ENCODE results near the gene EXO5. TPM values are rescaled to one million over a fixed set of nuclear protein-coding genes. Genes with fewer than 3 reads are reported as not detected.

The EXO5 gene
- total RNA-seq, 1 donor from 2014 or later: 17.2 TPM

- Mint-ChIP-seq H3K4me1 (peaks cover 6% of the 10 kb centered on the region), H3K27me3 (peaks cover 2% of the 10 kb centered on the region), H3K9me3 (peaks cover 21% of the 10 kb centered on the region), H3K36me3 (ENCODE audit: low read depth) (no peaks in the 10 kb centered on the region), H3K4me3 (no peak overlapping the region), H3K27ac (no peak overlapping the region)
- intact Hi-C loops (cut with micrococcal nuclease): no loop called here
- DNase-seq: no peak
Measured at GRCh38 chr1:40564506-40564905, 55.9 kb downstream of the EXO5 start.

- no peak for DNase-seq
- H3K9me3 Mint-ChIP-seq: peaks cover 21% of the 10 kb centered on the region
- no peaks in the 10 kb centered on the region for H3K36me3 Mint-ChIP-seq (ENCODE audit: low read depth)
- peaks cover 2% of the 10 kb centered on the region for H3K27me3 Mint-ChIP-seq
- intact Hi-C loops (cut with micrococcal nuclease): no loop called here
- no peak overlapping the region for H3K27ac Mint-ChIP-seq
- peaks cover 6% of the 10 kb centered on the region for H3K4me1 Mint-ChIP-seq
- H3K4me3 Mint-ChIP-seq: no peak overlapping the region
Measured at GRCh38 chr1:40564913-40565312, 56.3 kb downstream of the EXO5 start.

Other genes starting within 250 kb of the EXO5 start
- gene COL9A2, start 191.5 kb upstream of the EXO5 start, total RNA-seq: 14.5 and 14.6 TPM in 2 replicates
- gene SMAP2, start 135.0 kb upstream of the EXO5 start, total RNA-seq: 156 and 157 TPM in 2 replicates
- 5.5 and 6.3 TPM in 2 replicates for gene ZFP69B, start 58.3 kb upstream of the EXO5 start, total RNA-seq
- 3.1 and 3.9 TPM in 2 replicates for gene ZFP69, start 31.5 kb upstream of the EXO5 start, total RNA-seq
- 4.7 and 4.9 TPM in 2 replicates for gene ZNF684, start 22.9 kb downstream of the EXO5 start, total RNA-seq
- gene RIMS3, start 156.9 kb downstream of the EXO5 start, total RNA-seq: 2.0 and 2.4 TPM in 2 replicates
- gene NFYC, start 182.9 kb downstream of the EXO5 start, total RNA-seq: 66.5 and 73.2 TPM in 2 replicates

Data from activated CD4-positive, alpha-beta T cell treated with anti-CD3 and anti-CD28 coated beads, Interleukin-2, amount 10 ng/mL, durations not matched to agents 24 days and 14 days (primary cell).